Measurements from ENCODE around the gene DSCAML1. TPM values are rescaled to one million over a fixed set of nuclear protein-coding genes. Genes with fewer than 3 reads are reported as not detected.
"Not testable (repeated sequence)": the region's sequence is repeated elsewhere in the genome, so short reads cannot be mapped to it uniquely, and the experiment has no call there.

The DSCAML1 gene
- total and polyA plus RNA-seq, 2 experiments from 2014 or later, result not detected

DNA sequence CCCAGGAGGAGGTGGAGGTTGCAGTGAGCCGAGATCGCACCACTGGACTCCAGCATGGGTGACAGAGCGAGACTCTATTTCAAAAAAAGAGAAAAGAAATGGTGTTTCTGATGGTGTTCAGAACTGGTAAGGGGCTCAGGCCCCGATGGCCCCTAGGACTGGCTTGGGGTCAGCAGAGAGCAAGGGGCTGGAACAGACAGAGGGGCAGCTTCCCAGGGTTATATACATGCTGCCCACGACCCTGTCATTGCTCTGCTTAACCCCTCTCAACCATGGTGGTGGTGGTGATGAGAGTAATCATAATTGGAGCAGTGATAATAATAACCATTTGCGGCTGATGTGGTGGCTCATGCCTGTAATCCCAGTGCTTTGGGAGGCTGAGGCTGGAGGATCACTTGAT is 390.0 kb downstream of the DSCAML1 start:
- in situ Hi-C loops (cut with MboI), result no loop called here
- Histone ChIP-seq H2AFZ (no peak overlapping the region), H3K4me1 (ENCODE audit: insufficient read depth) (no peaks in the 10 kb centered on the region), H3F3A (ENCODE audit: insufficient read depth) (no peaks in the 10 kb centered on the region), H3K36me3 (ENCODE audit: low read depth) (peaks cover 35% of the 10 kb centered on the region), H3K9me2 (ENCODE audit: insufficient read depth) (no peaks in the 10 kb centered on the region), H3K79me2 (ENCODE audit: insufficient read depth) (peaks cover 2% of the 10 kb centered on the region; the same call in 1 of the 2 replicates), H3K4me2 (ENCODE audit: unreplicated experiment) (no peak overlapping the region), H3K27me3 (replicated peaks; ENCODE audit: insufficient read depth) (no peaks in the 10 kb centered on the region), H3K9ac (no peak overlapping the region), H3K9me3 (ENCODE audit: low read depth) (no peaks in the 10 kb centered on the region), H3K27ac (no peak overlapping the region), H3K4me3 (no peak overlapping the region), H4K20me1 (ENCODE audit: insufficient read depth) (no peaks in the 10 kb centered on the region)
- 92 to 95% methylated on average over 6 of the region's 6 CpGs for WGBS, 2 experiments (ENCODE audit: low coverage in 1 of 2, low lambda C conversion rate in 2 of 2, missing lambda C conversion rate in 2 of 2)
- DNase-seq, result no peak
- TF ChIP-seq EZH2 (IDR thresholded peaks at IDR 0.05; ENCODE audit: insufficient read depth, poor library complexity, severe bottlenecking) (no peak), EZH2phosphoT487 (IDR thresholded peaks at IDR 0.05; ENCODE audit: insufficient read depth, low read depth) (no peak)

DNA sequence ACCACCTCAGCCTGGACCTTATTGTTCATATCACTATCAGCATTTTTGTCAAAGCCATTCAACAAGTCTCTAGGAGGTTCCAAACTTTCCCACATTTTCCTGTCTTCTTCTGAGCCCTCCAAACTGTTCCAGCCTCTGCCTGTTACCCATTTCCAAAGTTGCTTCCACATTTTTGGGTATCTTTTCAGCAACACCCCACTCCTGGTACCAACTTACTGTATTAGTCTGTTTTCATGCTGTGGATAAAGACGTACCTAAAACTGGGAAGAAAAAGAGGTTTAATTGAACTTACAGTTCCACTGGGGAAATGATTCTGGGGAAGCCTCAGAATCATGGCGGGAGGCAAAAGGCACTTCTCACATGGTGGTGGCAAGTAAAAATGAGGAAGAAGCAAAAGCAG is 391.1 kb downstream of the DSCAML1 start:
- WGBS, 2 experiments (ENCODE audit: low coverage in 1 of 2, low lambda C conversion rate in 2 of 2, missing lambda C conversion rate in 2 of 2), result 93 to 96% methylated on average over 2 of the region's 2 CpGs
- H2AFZ ChIP-seq; H3K4me3 ChIP-seq; H3K9me3 ChIP-seq (ENCODE audit: low read depth); in situ Hi-C loops (cut with MboI); H3F3A ChIP-seq (ENCODE audit: insufficient read depth); H3K9me2 ChIP-seq (ENCODE audit: insufficient read depth); H3K9ac ChIP-seq; DNase-seq; H3K4me2 ChIP-seq (ENCODE audit: unreplicated experiment); H3K27ac ChIP-seq; H3K27me3 ChIP-seq (replicated peaks; ENCODE audit: insufficient read depth); H3K79me2 ChIP-seq (ENCODE audit: insufficient read depth); H4K20me1 ChIP-seq (ENCODE audit: insufficient read depth); H3K4me1 ChIP-seq (ENCODE audit: insufficient read depth): not testable (repeated sequence)
- peaks cover 35% of the 10 kb centered on the region for H3K36me3 ChIP-seq (ENCODE audit: low read depth)

GRCh38 chr11:117399100-117399840 is 397.7 kb downstream of the DSCAML1 start:
- H3K9me3 ChIP-seq (ENCODE audit: low read depth); H4K20me1 ChIP-seq (ENCODE audit: insufficient read depth); H3K4me2 ChIP-seq (ENCODE audit: unreplicated experiment); H3K4me3 ChIP-seq; H3K27ac ChIP-seq; H3K9me2 ChIP-seq (ENCODE audit: insufficient read depth); DNase-seq; H3K9ac ChIP-seq; H3K4me1 ChIP-seq (ENCODE audit: insufficient read depth); H2AFZ ChIP-seq; in situ Hi-C loops (cut with MboI); H3F3A ChIP-seq (ENCODE audit: insufficient read depth); H3K27me3 ChIP-seq (replicated peaks; ENCODE audit: insufficient read depth): not testable (repeated sequence)
- 97 to 100% methylated on average over 2 of the region's 2 CpGs for WGBS, 2 experiments (ENCODE audit: low coverage in 1 of 2, low lambda C conversion rate in 2 of 2, missing lambda C conversion rate in 2 of 2)
- Histone ChIP-seq H3K36me3 (ENCODE audit: low read depth) (peaks cover 22% of the 10 kb centered on the region; the same call in 1 of the 2 replicates), H3K79me2 (ENCODE audit: insufficient read depth) (peaks cover 12% of the 10 kb centered on the region; the same call in 1 of the 2 replicates)

DNA sequence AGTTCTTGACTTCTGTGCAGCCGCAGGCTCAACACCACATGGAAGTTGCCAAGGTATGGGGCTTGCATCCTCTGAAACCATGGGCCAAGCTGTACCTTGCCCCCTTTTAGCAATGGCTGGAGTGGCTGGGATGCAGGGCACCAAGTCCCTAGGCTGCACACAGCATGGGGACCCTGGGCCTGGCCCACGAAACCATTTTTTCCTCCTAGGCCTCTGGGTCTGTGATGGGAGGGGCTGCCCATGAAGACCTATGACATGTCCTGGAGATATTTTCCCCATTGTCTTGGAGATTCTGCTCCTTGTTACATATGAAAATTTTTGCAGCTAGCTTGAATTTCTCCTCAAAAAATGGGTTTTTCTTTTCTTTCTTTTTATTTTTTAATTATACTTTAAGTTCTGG is 398.4 kb downstream of the DSCAML1 start:
- H3K4me1 ChIP-seq (ENCODE audit: insufficient read depth); in situ Hi-C loops (cut with MboI); H3K9me2 ChIP-seq (ENCODE audit: insufficient read depth); H3K27ac ChIP-seq; H3K4me3 ChIP-seq; DNase-seq; H4K20me1 ChIP-seq (ENCODE audit: insufficient read depth); H2AFZ ChIP-seq; H3F3A ChIP-seq (ENCODE audit: insufficient read depth); H3K27me3 ChIP-seq (replicated peaks; ENCODE audit: insufficient read depth); H3K9ac ChIP-seq; H3K4me2 ChIP-seq (ENCODE audit: unreplicated experiment); H3K9me3 ChIP-seq (ENCODE audit: low read depth): not testable (repeated sequence)
- Histone ChIP-seq H3K36me3 (ENCODE audit: low read depth) (peaks cover 28% of the 10 kb centered on the region; the same call in 1 of the 2 replicates), H3K79me2 (ENCODE audit: insufficient read depth) (peaks cover 12% of the 10 kb centered on the region; the same call in 1 of the 2 replicates)
- WGBS, 2 experiments (ENCODE audit: low coverage in 1 of 2, low lambda C conversion rate in 2 of 2, missing lambda C conversion rate in 2 of 2), result 96 to 100% methylated on average over 2 of the region's 2 CpGs

DNA sequence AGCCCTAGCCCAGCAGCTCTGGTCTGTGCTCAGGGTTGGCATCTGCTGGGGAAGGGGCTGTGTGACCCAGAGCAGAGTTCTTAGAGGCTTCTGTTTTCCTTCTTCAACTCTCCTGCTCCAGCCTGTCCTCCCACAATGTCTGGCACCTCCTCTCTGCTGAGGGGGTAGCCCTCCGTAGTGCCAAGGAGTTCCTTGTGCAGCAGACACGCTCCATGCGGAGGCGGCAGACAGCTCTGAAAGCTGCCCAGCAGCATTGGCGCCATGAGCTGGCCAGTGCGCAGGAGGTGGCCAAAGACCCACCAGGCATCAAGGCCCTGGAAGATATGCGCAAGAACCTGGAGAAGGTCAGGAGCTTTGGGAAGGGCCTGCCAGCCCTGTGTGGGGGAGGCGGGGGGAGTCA is 400.0 kb downstream of the DSCAML1 start:
- WGBS, 2 experiments (ENCODE audit: low coverage in 1 of 2, low lambda C conversion rate in 2 of 2, missing lambda C conversion rate in 2 of 2), result 96% methylated on average over 8 of the region's 8 CpGs
- no peak for DNase-seq
- no peak overlapping the region for H3K4me3 ChIP-seq
- H3K4me2 ChIP-seq (ENCODE audit: unreplicated experiment), result no peak overlapping the region
- no peaks in the 10 kb centered on the region for H3K9me2 ChIP-seq (ENCODE audit: insufficient read depth)
- H3K27ac ChIP-seq, result no peak overlapping the region
- in situ Hi-C loops (cut with MboI), result no loop called here
- H3K79me2 ChIP-seq (ENCODE audit: insufficient read depth), result peaks cover 10% of the 10 kb centered on the region; the same call in 1 of the 2 replicates
- no peak overlapping the region for H2AFZ ChIP-seq
- peaks cover 37% of the 10 kb centered on the region; the same call in 1 of the 2 replicates for H3K36me3 ChIP-seq (ENCODE audit: low read depth)
- H3F3A ChIP-seq (ENCODE audit: insufficient read depth), result no peaks in the 10 kb centered on the region
- H3K9me3 ChIP-seq (ENCODE audit: low read depth), result no peaks in the 10 kb centered on the region
- H3K27me3 ChIP-seq (replicated peaks; ENCODE audit: insufficient read depth), result no peaks in the 10 kb centered on the region
- H3K4me1 ChIP-seq (ENCODE audit: insufficient read depth), result no peaks in the 10 kb centered on the region
- TF ChIP-seq EZH2 (IDR thresholded peaks at IDR 0.05; ENCODE audit: insufficient read depth, poor library complexity, severe bottlenecking) (no peak), EZH2phosphoT487 (IDR thresholded peaks at IDR 0.05; ENCODE audit: insufficient read depth, low read depth) (no peak)
- H4K20me1 ChIP-seq (ENCODE audit: insufficient read depth), result no peaks in the 10 kb centered on the region; the same call in 1 of the 2 replicates
- no peak overlapping the region for H3K9ac ChIP-seq
